ENCODE measurements around the gene YY1AP1. TPM values are rescaled to one million over a fixed set of nuclear protein-coding genes. Genes with fewer than 3 reads are reported as not detected.

YY1AP1 gene
- total and polyA plus RNA-seq, 10 of the 15 experiments (the other 5 are each of a cell fraction or from before 2014, with no cell fraction given): 13.2 to 118 (median 40.5) TPM

- no peak for TF ChIP-seq GABPA (IDR thresholded peaks at IDR 0.05; ENCODE audit: low read depth)
- no peak for TF ChIP-seq MYB (IDR thresholded peaks at IDR 0.05; ENCODE audit: borderline replicate concordance, low read depth, low read length)
- TF ChIP-seq STAT3 (IDR thresholded peaks at IDR 0.05; ENCODE audit: low read depth, low read length): no peak
- TF ChIP-seq MEF2A (IDR thresholded peaks at IDR 0.05; ENCODE audit: insufficient read depth, low read depth, low read length): no peak
- TF ChIP-seq YBX1 (IDR thresholded peaks at IDR 0.05): no peak
- 0 out of 2 replicates have a peak, but pooled peaks have one; percentile 40 for TF ChIP-seq TCF3 (IDR thresholded peaks at IDR 0.05; ENCODE audit: borderline replicate concordance, insufficient read depth, low read depth, low read length)
- peak; percentile 70; the same call in 1 of the 2 replicates for TF ChIP-seq ZBTB40 (IDR thresholded peaks at IDR 0.05; ENCODE audit: borderline replicate concordance)
- TF ChIP-seq MXI1 (IDR thresholded peaks at IDR 0.05; ENCODE audit: low read depth, low read length): peak; percentile 66
- no peak for TF ChIP-seq E2F4 (IDR thresholded peaks at IDR 0.05; ENCODE audit: low read depth, low read length)
- no peak for TF ChIP-seq HDAC2 (IDR thresholded peaks at IDR 0.05)
- 0 out of 2 replicates have a peak, but pooled peaks have one; percentile 19 for TF ChIP-seq CREB1 (IDR thresholded peaks at IDR 0.05; ENCODE audit: low read depth)
- 0 out of 2 replicates have a peak, but pooled peaks have one; percentile 72 for TF ChIP-seq TAF1 (IDR thresholded peaks at IDR 0.05; ENCODE audit: borderline replicate concordance, low read depth, low read length)
- peak; percentile 99 for TF ChIP-seq ATF7 (IDR thresholded peaks at IDR 0.05; ENCODE audit: low read depth)
- TF ChIP-seq RUNX3 (IDR thresholded peaks at IDR 0.05; ENCODE audit: low read length): peak; percentile 81
- peak; percentile 76; the same call in 1 of the 2 replicates for TF ChIP-seq SMARCA5 (IDR thresholded peaks at IDR 0.05)
- TF ChIP-seq ZNF622 (IDR thresholded peaks at IDR 0.05): no peak
- TF ChIP-seq HDGF (IDR thresholded peaks at IDR 0.05): peak; percentile 96
- TF ChIP-seq RFX5 (IDR thresholded peaks at IDR 0.05; ENCODE audit: low read depth, low read length): no peak; the same call in 1 of the 2 replicates
- TF ChIP-seq ZNF207 (IDR thresholded peaks at IDR 0.05; ENCODE audit: borderline replicate concordance): peak; percentile 98
- TF ChIP-seq USF2 (IDR thresholded peaks at IDR 0.05; ENCODE audit: borderline replicate concordance, low read depth, low read length): no peak
- 0 out of 2 replicates have a peak, but pooled peaks have one; percentile 5 for TF ChIP-seq IRF4 (IDR thresholded peaks at IDR 0.05; ENCODE audit: low read depth, low read length)
- TF ChIP-seq BRCA1 (IDR thresholded peaks at IDR 0.05; ENCODE audit: low read depth, low read length): no peak; the same call in 1 of the 2 replicates
- peak; percentile 87 for TF ChIP-seq LARP7 (IDR thresholded peaks at IDR 0.05)
- TF ChIP-seq CBX3 (IDR thresholded peaks at IDR 0.05; ENCODE audit: borderline replicate concordance, low read depth): no peak
- TF ChIP-seq STAT1 (conservative IDR thresholded peaks at IDR 0.05): peak; percentile 96; the same call in 1 of the 2 replicates
- no peak for TF ChIP-seq PML (IDR thresholded peaks at IDR 0.05; ENCODE audit: low read length)
- no peak for TF ChIP-seq KAT2A (conservative IDR thresholded peaks at IDR 0.05; ENCODE audit: control insufficient read depth, low read depth, low read length)
Observed at GRCh38 chr1:155688324-155689080, at the start of gene YY1AP1 (continued).
